Measurements from ENCODE around the gene EEFSEC. TPM values are rescaled to one million over a fixed set of nuclear protein-coding genes. Genes with fewer than 3 reads are reported as not detected.

The EEFSEC gene
- total RNA-seq, 1 experiment from 2014 or later: 9.6 TPM

GRCh38 chr3:128155616-128156360 lies 2.5 kb downstream of the EEFSEC start:
- ATAC-seq: no peak
- H2AFZ ChIP-seq (ENCODE audit: low read length): no peak overlapping the region
- no peak overlapping the region for H3K4me3 ChIP-seq (ENCODE audit: low read length)
- H3K4me1 ChIP-seq (ENCODE audit: insufficient read depth, low read length): no peaks in the 10 kb centered on the region
- no peaks in the 10 kb centered on the region for H3F3A ChIP-seq (ENCODE audit: low read length, unreplicated experiment)
- H3K9me2 ChIP-seq (replicated peaks; ENCODE audit: low read length): no peaks in the 10 kb centered on the region
- no peak overlapping the region for H3K4me2 ChIP-seq (ENCODE audit: low read length)
- H4K20me1 ChIP-seq (ENCODE audit: low read length): no peaks in the 10 kb centered on the region
- ChIA-PET CTCF (no interaction called here), POLR2A (ENCODE audit: unreplicated experiment) (no interaction called here)
- no peak for DNase-seq
- H3K9ac ChIP-seq (ENCODE audit: low read length): no peak overlapping the region
- BruUV-seq (replicated peaks): no TSS peak
- TF ChIP-seq EZH2phosphoT487 (IDR thresholded peaks at IDR 0.05; ENCODE audit: borderline replicate concordance, low read length): no peak
- TF ChIP-seq CTCF (conservative IDR thresholded peaks at IDR 0.05; ENCODE audit: low read depth, low read length): no peak
- no peak for TF ChIP-seq EZH2 (IDR thresholded peaks at IDR 0.05; ENCODE audit: low read length, unreplicated experiment)
- H3K79me2 ChIP-seq (ENCODE audit: low read length): peaks cover 26% of the 10 kb centered on the region
- H3K36me3 ChIP-seq (ENCODE audit: low read depth, low read length): peaks cover 23% of the 10 kb centered on the region
- H3K9me3 ChIP-seq (ENCODE audit: low read length): no peaks in the 10 kb centered on the region
- H3K27ac ChIP-seq (ENCODE audit: low read length): no peak overlapping the region
- no peaks in the 10 kb centered on the region for H3K27me3 ChIP-seq (ENCODE audit: low read length)
- intact Hi-C loops (cut with micrococcal nuclease): no loop called here

- ChIA-PET POLR2A (ENCODE audit: unreplicated experiment) (no interaction called here), CTCF (no interaction called here)
- no peaks in the 10 kb centered on the region for H3K9me3 ChIP-seq (ENCODE audit: low read length)
- DNase-seq (no peak), ATAC-seq (no peak)
- H3K4me3 ChIP-seq (ENCODE audit: low read length): no peak overlapping the region
- intact Hi-C loops (cut with micrococcal nuclease): no loop called here
- no peak overlapping the region for H2AFZ ChIP-seq (ENCODE audit: low read length)
- no peak overlapping the region for H3K9ac ChIP-seq (ENCODE audit: low read length)
- TF ChIP-seq EZH2phosphoT487 (IDR thresholded peaks at IDR 0.05; ENCODE audit: borderline replicate concordance, low read length) (no peak), CTCF (conservative IDR thresholded peaks at IDR 0.05; ENCODE audit: low read depth, low read length) (no peak), EZH2 (IDR thresholded peaks at IDR 0.05; ENCODE audit: low read length, unreplicated experiment) (no peak)
- no peak overlapping the region for H3K27ac ChIP-seq (ENCODE audit: low read length)
- H3F3A ChIP-seq (ENCODE audit: low read length, unreplicated experiment): no peaks in the 10 kb centered on the region
- no TSS peak for BruUV-seq (replicated peaks)
- H3K36me3 ChIP-seq (ENCODE audit: low read depth, low read length): peaks cover 21% of the 10 kb centered on the region
- no peak overlapping the region for H3K4me2 ChIP-seq (ENCODE audit: low read length)
- no peaks in the 10 kb centered on the region for H3K4me1 ChIP-seq (ENCODE audit: insufficient read depth, low read length)
- H4K20me1 ChIP-seq (ENCODE audit: low read length): no peaks in the 10 kb centered on the region
- no peaks in the 10 kb centered on the region for H3K9me2 ChIP-seq (replicated peaks; ENCODE audit: low read length)
- H3K27me3 ChIP-seq (ENCODE audit: low read length): no peaks in the 10 kb centered on the region
- peaks cover 8% of the 10 kb centered on the region for H3K79me2 ChIP-seq (ENCODE audit: low read length)
Measured at GRCh38 chr3:128160661-128161060, 7.4 kb downstream of the EEFSEC start.

- Histone ChIP-seq H4K20me1 (ENCODE audit: low read length) (no peaks in the 10 kb centered on the region), H3K4me3 (ENCODE audit: low read length) (no peak overlapping the region), H3K79me2 (ENCODE audit: low read length) (no peaks in the 10 kb centered on the region), H3K4me1 (ENCODE audit: insufficient read depth, low read length) (no peaks in the 10 kb centered on the region), H3K27me3 (ENCODE audit: low read length) (no peaks in the 10 kb centered on the region), H3K9me2 (replicated peaks; ENCODE audit: low read length) (no peaks in the 10 kb centered on the region), H3K9ac (ENCODE audit: low read length) (no peak overlapping the region), H2AFZ (ENCODE audit: low read length) (no peak overlapping the region), H3K36me3 (ENCODE audit: low read depth, low read length) (no peaks in the 10 kb centered on the region), H3K9me3 (ENCODE audit: low read length) (no peaks in the 10 kb centered on the region), H3K27ac (ENCODE audit: low read length) (no peak overlapping the region), H3F3A (ENCODE audit: low read length, unreplicated experiment) (no peaks in the 10 kb centered on the region), H3K4me2 (ENCODE audit: low read length) (no peak overlapping the region)
- ChIA-PET POLR2A (ENCODE audit: unreplicated experiment) (no interaction called here), CTCF (no interaction called here)
- no TSS peak for BruUV-seq (replicated peaks)
- no peak for ATAC-seq
- DNase-seq: no peak
- intact Hi-C loops (cut with micrococcal nuclease): no loop called here
- no peak for TF ChIP-seq EZH2 (IDR thresholded peaks at IDR 0.05; ENCODE audit: low read length, unreplicated experiment)
Measured at GRCh38 chr3:128163432-128163831, 10.2 kb downstream of the EEFSEC start.

Measured in PC-3 (cell line).